Dermis microvascular lymphatic vessel endothelial cell (primary cell): ENCODE measurements around the gene SKI. TPM values are rescaled to one million over a fixed set of nuclear protein-coding genes. Genes with fewer than 3 reads are reported as not detected.

Experiments
- DNase-seq, 2 donors: peaks; one replicate each; pipeline versions ENCODE4 v3.0.0 to v3.0.0-alpha.2; 2010; ENCODE audit warnings: low read depth in 2 of 2
- total RNA-seq: library from RNA; depleted of rRNA; stranded (reverse); fragments of >200 nt; gene quantifications from 2 replicates; pipeline ENCODE4 v1.2.1, GENCODE V29; 2014

The SKI gene
- total RNA-seq = 12.7 and 23.1 TPM in 2 replicates

DNA sequence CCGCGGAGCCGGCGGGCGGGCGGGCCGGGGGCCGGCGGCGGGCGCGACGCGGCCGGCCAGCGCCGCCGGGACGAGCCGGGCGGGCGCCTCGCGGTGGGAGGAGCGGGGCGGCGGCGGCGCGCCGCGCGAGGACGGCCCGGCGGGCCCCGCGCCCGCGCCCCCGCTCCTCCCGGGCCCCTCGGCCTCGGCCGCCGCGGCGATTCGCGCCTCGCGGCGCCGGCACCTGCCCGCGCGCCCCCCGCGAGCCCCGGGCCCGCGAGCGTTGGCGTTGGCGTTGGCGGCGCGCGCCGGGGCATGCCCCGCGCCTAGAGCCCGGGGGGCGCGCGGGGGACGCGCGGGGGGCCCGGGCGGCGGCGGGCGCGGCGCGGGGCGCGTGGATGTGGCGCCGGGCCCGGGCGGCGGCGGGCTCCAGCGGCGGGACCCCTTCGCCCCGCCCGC lies at the start of gene SKI:
Gene SKI, plus strand, starts transcription at position 163 of the 438 bp plus-strand sequence. CDS start 448 bp downstream, outside the sequence.
- DNase-seq = no peak

DNA sequence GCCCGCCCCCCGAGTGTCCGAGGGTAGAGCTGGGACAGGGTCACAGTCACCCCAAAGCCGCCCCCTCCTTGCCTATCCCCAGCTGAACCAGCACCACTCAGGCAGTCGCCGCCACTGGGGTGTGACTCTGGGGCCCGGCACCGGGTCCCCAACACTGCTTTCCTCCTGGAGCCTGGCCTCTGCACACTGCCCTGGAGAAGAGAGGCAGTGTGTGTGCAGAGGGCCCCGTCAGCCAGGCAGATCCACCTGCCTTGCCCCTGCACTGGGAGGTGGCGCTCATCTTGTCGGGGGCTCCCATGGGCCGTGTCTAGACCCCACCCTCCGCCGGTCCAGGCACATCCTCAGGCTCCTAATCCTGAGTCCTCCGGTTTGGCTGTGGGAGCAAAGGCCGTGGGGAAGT lies 49.2 kb upstream of the SKI start:
- no peak for DNase-seq

DNA sequence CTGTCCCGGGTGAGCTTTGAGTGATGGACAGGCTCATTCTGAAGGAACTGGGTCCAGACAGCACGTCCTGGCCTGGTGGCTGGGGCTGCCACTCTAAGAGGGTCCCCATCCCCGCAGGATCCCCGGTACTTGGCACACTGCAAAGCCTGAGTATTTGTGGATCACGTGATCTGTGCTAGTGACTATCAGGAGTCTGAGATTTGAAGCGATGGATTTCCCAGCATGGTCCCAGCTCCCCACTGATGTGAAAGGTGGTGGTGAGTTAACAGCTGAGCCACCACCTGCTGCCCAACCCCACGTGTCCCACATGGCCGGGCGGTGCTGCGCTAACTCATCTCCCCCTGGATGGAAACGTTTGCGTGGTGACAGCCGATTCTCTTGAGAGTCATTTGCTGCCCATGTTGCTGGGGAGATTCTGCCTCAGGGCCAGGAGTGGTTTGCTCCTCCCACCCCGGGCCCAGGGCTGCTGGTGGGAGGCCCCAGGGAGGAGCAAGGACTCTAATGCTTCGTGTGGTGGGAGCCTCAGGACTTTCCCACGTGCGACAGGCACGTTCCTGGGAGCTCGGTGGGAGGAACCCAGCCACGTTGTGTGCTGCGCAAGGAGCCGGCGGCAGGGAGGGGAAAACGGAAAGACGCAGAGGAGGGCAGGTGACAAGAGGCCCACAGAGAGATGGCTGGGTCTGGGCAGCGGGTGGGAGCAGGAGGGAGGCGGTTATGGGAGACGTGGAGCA lies 48.7 kb upstream of the SKI start:
- DNase-seq = no peak

DNA sequence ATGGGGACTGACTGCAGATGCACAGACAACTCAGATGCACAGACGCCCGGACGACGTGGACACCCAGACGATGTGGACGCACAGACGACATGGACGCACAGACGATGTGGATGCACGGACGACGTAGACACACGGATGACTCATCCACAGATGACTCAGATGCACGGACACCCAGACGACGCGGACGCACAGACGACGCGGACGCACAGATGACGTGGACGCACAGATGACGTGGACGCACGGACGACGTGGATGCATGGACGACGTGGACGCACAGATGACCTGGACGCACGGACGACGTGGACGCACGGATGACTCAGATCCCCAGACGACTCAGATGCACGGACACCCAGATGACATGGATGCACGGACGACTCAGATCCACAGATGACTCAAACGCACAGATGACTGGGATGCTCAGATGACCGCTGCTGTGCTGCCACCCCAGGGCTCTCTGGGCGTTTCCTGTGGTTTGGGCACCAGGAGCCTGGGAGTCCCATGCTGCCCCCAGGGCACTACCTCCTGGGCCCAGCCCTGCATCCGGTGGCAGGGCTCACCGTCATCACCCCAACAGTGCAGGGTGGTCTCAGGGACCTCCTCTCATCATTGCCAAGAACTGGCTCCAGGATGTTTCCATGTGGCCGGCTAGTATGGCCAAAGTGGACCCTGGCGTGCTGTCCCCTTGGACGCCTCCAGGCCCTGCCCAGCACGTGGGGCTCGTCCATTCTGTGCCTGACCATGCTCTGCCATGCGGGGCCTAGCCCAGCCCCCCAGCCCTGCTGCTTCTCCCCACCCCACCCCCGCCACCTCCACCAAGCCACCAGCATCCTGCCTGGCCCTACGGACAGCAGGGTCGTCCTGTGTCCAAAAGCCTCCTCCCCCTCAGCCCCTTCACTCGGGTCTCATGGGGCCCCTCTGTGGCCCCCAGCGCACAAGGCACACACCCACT lies 47.5 kb upstream of the SKI start:
- DNase-seq = no peak

DNA sequence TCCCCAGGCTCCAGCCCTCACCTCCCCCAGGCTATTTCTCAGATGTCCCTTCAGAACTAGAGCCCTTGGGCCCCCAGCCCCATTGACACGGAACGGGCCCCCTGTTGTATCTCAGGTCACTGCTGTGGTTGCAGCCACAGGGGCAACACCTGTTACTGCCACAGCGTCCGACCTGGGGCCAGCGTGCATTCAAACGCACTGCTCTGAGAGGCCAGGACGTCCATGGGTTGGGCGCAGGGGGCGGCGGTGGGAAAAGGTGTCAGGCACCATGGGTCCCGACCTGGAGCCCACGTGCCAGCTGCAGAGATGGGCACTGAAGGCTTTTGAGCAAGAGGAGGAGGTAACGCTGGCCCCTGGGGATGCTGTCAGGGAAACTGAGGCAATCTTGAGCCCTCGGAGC lies 46.8 kb upstream of the SKI start:
- no peak for DNase-seq

DNA sequence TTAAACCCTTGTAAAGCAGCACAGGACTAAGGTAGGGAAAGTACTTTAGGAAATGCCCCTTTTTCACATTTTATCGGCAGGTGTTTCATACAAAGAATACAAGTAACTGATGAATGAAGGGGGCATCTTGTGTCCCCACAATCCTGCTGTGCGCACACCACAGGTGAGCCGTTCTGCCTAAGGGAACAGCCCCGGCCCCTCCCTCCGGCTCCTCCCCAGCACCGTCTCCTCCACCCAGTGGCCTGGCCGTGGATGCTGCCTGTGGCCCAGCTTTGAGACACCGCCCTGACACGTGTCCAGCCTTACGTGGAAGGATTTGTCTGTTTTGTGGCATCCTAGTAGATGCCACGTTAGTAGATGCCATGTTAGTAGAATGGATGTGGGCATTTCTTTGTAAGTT lies 46.4 kb upstream of the SKI start:
- no peak for DNase-seq

DNA sequence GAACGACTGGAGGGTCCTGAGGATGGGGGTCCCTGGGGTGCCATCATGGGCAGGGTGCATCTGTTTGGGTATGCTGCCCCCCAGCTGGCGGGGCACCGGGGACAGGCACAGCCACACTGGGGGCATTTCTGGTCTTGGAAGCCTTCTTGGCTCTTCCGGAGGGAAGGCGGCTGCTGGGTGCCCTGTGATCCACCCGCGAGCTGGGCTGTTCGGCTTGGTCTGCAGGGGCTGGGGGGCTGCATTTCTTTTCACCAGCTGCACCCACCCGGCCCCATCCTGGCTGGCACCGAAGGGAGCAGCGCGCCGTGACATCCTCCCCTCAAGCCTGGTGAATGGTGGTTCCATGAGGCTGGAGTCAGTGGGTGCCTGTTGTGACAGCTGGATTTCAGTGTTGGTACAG lies 45.7 kb upstream of the SKI start:
- no peak for DNase-seq

DNA sequence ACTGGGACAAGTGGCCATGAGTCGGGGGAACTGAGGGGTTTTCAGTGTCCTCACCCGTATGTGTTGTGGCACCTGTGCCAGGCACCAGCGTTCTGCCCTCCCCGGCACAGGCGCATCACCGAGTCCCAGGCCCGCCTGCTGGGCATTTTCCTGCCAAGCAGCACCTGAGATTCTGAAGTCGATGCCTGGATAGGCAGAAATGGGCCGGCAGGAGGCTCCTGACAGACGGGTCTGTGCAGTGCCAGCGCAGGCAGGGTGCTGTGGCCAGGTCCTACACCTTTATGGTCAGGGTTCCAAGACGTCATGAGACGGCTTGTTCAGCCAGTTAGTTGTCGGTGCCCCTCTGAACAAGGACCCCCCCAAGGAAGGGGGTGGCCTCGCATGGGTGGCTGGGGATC lies 44.2 kb upstream of the SKI start:
- DNase-seq = no peak

DNA sequence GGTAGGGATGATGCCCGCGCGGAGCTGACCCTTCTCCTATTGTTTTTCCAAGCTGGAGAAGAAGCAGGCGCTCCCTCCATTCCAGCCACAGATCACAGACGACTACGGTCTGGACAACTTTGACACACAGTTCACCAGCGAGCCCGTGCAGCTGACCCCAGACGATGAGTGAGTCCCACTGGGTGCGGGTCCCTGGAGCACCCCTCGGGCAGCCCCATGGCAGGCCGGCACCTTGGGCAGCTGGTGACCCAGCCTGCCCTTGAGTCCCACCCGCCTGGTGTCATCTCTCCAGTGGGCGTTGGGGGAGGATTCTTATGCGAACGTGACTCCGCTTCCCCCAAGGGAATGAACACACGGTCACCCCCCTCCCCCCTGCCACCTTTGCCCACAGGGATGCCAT lies 43.6 kb upstream of the SKI start:
- no peak for DNase-seq

DNA sequence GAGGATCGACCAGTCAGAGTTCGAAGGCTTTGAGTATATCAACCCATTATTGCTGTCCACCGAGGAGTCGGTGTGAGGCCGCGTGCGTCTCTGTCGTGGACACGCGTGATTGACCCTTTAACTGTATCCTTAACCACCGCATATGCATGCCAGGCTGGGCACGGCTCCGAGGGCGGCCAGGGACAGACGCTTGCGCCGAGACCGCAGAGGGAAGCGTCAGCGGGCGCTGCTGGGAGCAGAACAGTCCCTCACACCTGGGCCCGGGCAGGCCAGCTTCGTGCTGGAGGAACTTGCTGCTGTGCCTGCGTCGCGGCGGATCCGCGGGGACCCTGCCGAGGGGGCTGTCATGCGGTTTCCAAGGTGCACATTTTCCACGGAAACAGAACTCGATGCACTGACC lies 43.2 kb upstream of the SKI start:
- DNase-seq = no peak

DNA sequence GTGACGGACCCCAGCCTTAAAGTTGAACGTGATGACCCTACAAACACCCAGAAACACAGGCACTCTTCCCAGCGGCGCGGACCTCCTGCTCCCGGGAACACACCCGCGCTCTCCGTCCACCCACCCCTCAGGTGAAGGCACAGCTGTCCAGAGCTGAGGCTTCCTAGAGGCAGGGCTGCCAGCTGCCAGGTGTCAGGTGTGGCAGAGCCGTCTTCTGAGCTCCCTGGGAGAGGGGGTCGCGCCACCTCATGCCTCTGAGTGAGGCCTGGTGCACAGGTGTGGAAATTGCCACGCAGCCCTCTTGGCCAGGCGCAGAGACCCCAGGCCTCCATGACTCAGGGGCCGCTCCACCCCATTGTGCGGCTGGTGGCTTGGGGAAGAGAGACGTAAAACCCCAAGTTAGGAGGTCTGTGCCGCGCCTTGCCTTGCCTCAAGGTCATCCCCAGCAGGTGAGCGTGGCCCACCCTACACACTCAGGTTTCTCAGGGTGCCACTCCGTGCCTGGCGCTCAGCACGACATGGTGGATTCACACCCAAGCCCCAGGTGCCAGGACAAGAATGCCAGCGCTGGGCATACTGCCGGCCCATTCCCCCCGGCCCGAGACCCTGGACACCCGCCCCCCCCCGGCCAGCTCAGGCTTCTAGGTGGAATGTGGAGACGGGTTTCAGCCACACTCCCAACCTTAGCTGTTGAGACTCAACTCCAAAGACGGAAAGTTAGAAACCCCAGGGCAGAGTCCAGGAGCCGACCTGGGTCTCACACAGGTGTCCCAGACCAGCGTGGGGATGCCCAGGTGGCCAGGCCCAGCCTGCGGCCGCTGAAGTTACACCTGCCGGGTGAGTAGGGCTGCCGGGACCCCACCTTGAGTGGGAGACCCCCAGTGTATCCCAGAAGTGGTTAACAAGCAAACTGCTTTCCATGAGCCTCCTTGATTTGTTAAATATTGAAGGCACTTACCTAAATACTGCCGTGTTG lies 42.0 kb upstream of the SKI start:
- no peak for DNase-seq

DNA sequence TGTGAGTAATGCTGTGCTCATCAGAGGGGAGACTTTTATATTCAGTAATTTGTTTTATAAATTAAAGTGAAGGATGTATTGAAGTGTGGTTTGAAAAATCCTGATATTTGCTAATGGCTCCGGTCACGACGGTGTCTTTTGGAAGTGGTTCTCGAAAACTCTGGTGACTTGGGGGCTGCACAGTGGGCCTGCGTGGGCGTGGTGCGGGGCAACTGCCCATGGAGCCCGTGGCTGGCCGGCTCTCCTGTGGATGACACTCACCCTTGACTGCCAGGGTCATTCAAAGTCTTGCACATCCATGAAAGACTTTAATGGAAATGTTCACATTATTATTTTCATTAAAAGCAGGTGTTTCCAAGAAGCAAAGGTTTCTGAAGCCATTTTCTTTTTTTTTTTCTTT lies 41.2 kb upstream of the SKI start:
- no peak for DNase-seq

DNA sequence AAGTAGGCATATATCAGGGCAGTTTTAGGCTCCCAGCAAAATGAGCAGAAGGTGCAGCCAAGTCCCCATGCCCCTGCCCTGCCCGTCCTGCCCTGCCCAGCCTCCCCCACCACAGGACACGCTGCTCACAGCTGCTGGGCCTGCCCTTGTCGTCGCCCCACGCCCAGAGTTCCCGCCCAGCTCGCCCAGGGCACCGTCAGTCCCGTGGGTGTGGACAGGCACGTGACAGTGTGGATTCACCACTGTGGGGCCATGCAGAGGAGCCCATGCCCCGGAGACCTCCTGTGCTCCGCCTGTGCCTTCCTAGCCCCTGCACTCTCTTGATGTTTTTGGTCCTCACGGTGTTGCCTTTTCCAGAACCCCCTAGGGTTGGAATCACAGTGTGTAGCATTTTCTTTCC lies 40.5 kb upstream of the SKI start:
- no peak for DNase-seq

DNA sequence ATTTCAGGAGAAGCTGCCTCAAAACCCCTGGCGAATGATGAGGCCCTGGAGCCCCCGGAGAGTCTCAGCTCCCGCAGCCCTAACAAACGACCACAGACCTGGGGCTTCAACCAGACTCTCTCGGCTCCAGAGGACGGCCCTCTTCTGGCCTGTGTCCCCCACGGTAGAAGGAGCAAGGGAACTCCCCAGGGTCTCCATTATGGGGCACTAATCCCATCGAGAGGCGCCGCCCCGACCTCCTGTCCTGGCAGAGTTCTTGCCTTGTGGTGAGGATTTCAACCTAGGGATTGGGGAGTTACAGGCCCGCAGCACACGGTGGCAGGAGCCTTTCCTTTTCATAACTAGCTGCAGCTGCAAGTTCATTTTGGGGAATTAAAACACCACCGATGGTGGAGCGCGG lies 39.8 kb upstream of the SKI start:
- no peak for DNase-seq

DNA sequence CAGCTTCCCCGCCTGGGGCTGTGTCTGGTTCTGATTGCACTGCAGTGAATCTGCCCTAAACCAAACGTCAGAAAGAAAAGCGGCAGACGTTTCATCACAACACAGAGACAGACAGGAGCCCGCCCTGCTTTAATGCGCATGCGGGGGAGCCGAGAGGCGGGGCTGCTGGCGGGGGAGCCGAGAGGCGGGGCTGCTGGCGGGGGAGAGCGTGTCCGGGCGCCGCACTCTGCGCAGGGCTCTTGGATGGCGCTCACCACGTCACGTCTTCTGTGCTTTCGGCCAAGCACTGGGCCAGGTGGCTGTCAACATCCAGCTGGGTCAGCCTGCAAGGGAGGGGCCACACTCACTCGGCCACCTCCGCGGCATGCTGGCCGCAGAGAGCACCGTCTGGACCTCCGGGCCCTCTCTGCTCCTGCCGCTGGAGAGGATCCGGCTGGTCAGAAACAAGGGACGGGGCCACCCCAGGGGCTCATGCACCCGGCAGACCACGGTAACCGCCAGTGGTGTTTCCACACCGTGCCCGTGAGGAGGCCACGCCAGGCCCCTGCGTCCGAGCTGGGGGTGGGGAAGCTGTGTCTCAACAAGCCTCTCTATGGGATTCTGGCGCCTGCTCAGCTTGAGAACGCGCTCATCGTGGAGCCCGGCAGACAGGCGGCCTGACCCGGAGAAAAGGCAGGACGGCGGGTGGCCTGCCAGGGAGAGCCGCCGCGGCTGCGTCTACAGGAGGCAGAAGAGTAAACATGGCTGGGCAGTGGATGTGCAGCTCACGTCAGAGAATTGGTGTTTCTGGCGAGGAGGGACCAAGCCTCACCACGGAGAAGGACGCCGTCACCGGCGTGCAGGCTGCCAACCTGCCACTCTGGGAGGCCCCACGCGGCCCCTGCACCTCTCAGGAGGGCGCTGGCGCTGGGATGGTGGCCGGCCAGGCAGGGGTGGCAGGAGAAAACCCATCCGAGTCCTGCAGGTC lies 38.4 kb upstream of the SKI start:
- DNase-seq = peak; percentile 88 to 98

DNA sequence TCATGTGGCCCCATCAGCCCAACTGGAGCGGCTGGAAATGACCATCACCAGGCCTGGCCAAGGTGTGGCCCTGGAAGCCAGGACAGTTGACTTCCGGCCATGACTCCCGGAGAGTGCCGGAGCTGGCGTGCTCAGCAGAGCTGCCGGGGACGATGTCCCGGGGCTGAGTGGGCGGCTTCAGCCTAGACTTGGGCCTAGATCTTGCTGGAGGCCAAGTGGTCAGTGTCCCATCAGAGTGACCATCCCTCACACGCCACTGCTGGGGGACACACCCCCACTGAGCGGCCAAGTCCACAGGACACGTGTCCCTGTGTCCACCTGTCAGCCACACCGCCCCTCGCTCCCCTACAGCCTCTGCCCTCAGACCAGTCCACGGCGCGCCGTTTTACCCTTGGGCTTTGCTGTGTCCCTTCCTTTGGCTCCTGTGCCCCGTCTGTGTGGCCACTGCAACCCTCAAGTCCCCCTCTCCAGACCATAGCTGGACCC lies 37.6 kb upstream of the SKI start:
- DNase-seq = no peak

DNA sequence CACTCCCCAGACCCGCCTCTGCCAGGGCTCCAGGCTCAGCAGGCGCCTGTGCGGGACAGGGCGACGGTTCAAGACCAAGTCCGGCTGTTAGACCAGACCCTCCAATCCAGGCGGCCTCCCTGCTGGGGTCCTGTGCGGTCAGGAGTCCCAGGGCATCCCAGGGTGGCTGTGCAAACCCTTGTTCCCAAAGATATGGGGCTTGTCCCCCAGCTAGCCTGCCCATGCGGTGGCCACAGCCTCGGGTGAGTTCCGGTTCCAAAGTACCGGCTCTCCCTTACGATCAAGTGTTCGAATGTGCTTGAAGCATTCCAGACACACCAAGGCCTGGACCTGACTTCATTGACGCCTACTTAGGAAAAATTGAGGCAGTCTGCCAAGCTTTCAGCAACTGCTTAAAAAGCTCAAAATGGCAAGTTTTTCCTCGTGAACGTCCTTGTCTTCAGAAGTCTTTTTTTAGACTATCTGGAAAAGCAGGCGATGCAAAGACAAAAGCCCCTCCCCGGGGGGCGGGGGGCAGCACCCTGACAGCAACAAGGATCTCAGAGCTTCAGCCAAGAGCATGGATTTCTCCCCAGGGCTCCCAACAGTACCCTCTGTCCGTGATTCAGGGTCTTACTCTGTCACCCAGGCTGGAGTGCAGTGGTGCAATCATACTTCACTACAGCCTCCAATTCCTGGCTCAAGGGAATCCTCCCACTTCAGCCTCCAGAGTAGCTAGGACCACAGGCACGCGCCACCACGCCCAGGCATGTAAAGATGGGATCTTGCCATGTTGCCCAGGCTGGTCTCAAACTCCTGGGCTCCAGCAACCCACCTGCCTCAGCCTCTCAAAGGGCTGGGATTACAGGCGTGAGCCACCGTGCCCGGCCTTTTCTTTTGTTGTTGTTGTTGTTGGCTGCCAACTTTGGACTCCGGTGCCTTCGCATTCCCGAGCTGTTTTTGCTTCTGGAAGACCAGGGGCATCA lies 35.8 kb upstream of the SKI start:
- DNase-seq = no peak

DNA sequence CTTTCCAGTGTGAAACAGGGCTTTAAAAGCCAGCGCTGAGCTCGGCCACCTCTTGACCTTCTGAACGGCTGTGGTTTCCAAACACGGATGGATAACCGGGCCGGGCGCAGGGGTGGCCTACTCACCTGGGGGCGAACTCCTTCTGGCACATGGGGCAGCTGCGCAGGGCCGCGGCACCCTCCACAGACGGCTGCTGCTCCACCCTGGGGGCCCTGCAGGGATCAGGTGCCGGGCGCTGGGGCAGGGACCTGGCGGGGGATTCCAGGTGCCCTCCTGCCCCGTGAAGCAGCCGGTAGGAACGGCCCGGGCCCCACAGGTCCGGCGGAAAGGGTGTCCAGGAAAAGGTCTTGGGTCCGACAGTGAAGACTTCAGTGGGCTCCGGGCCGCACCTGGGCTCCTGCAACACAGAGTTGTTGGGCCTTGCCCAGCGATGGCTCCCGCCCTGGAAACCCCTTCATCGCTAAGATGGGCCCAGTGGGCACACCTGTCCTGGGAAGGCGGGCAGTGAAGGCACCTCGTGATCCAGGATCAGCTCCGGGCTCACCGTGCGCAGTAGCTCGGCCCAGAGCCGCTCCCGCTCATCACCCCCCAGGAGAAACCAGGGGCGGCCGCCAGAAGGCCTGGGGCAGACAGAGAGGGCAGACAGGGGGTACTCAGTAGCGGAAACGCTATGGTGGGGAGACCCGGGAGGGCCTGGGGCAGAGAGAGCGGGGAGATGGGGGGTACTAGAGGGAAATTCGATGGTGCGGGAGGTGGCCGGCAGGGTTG lies 34.4 kb upstream of the SKI start:
- no peak for DNase-seq
